HEK293 (cell line): ENCODE data around the gene POLR3A.

Experiments used
- CTCF ChIA-PET: fragments of 350-600 bp; formaldehyde crosslinking; extraction: SDS; loops from one replicate; lab custom pipeline; 2021; ENCODE audit warnings: antibody characterized with exemption; lab: Yijun Ruan, JAX
- POLR2A ChIA-PET: fragments of 300-600 bp; formaldehyde crosslinking; extraction: SDS; loops from one replicate; lab custom pipeline; 2020; ENCODE audit warnings: antibody characterized with exemption, inconsistent platforms; lab: Yijun Ruan, JAX
- H3K27ac ChIP-seq: fragments of 200-500 bp; sonication (Bioruptor generic); 2 replicates; pipeline ENCODE4 v1.5.1; 2014; ENCODE audit warnings: low read depth, low read length, control low read depth, inconsistent platforms; ENCODE audit errors: extremely low read depth
- H3K36me3 ChIP-seq, 2 experiments: fragments of 200-500 bp in 1 of 2; sonication (Bioruptor generic) in 1 of 2; 1 replicate in 1 of 2; 2 replicates in 1 of 2; pipeline ENCODE4 v1.5.1; 2014 to 2017; ENCODE audit warnings: inconsistent platforms in 2 of 2, low read length in 2 of 2; ENCODE audit not compliant: control insufficient read depth in 2 of 2, insufficient read depth in 1 of 2
- H3K4me1 ChIP-seq: fragments of 200-500 bp; sonication (Bioruptor generic); 2 replicates; pipeline ENCODE4 v1.5.1; 2014; ENCODE audit warnings: mild to moderate bottlenecking, low read length, inconsistent platforms; ENCODE audit not compliant: control insufficient read depth, insufficient read depth
- H3K4me3 ChIP-seq: 2 replicates; pipeline ENCODE4 v1.5.1; 2011; ENCODE audit warnings: low read depth, mild to moderate bottlenecking, control low read depth, low read length, moderate library complexity
- H3K9me3 ChIP-seq: fragments of 200-500 bp; sonication (Bioruptor generic); 2 replicates; pipeline ENCODE4 v1.5.1; 2014; ENCODE audit warnings: low read depth, low read length, inconsistent platforms; ENCODE audit not compliant: control insufficient read depth, insufficient read depth
- EGR2 ChIP-seq: fragments of 450-650 bp; formaldehyde crosslinking; IDR thresholded peaks from 2 replicates; pipeline ENCODE4 v1.5.1; 2016; ENCODE audit warnings: low read depth, missing biosample characterization, missing genetic modification characterization
- GLI4 ChIP-seq: fragments of 450-650 bp; formaldehyde crosslinking; IDR thresholded peaks from 2 replicates; pipeline ENCODE4 v1.5.1; 2016; ENCODE audit warnings: missing biosample characterization, missing genetic modification characterization
- HIC1 ChIP-seq: fragments of 450-650 bp; formaldehyde crosslinking; IDR thresholded peaks from 2 replicates; pipeline ENCODE4 v1.5.1; 2016; ENCODE audit warnings: missing biosample characterization, missing genetic modification characterization
- KLF17 ChIP-seq: fragments of 450-650 bp; formaldehyde crosslinking; IDR thresholded peaks from 2 replicates; pipeline ENCODE4 v1.5.1; 2016; ENCODE audit warnings: missing biosample characterization, missing genetic modification characterization
- OSR2 ChIP-seq: fragments of 450-650 bp; formaldehyde crosslinking; IDR thresholded peaks from 2 replicates; pipeline ENCODE4 v1.5.1; 2016; ENCODE audit warnings: missing biosample characterization, missing genetic modification characterization
- PRDM4 ChIP-seq: fragments of 450-650 bp; formaldehyde crosslinking; IDR thresholded peaks from 2 replicates; pipeline ENCODE4 v1.5.1; 2017; ENCODE audit warnings: missing biosample characterization, missing genetic modification characterization
- REPIN1 ChIP-seq: fragments of 450-650 bp; formaldehyde crosslinking; IDR thresholded peaks from 2 replicates; pipeline ENCODE4 v1.5.1; 2017; ENCODE audit warnings: missing biosample characterization, missing genetic modification characterization, low read depth
- ZFHX2 ChIP-seq: fragments of 450-650 bp; formaldehyde crosslinking; conservative IDR thresholded peaks from 2 replicates; pipeline ENCODE4 v1.5.1; 2016; ENCODE audit warnings: missing biosample characterization, missing genetic modification characterization
- ZNF121 ChIP-seq: fragments of 450-650 bp; formaldehyde crosslinking; IDR thresholded peaks from 2 replicates; pipeline ENCODE4 v1.5.1; 2016; ENCODE audit warnings: missing biosample characterization, missing genetic modification characterization
- ZNF18 ChIP-seq: fragments of 450-650 bp; formaldehyde crosslinking; IDR thresholded peaks from 2 replicates; pipeline ENCODE4 v1.5.1; 2016; ENCODE audit warnings: missing biosample characterization, missing genetic modification characterization
- ZNF202 ChIP-seq: fragments of 450-650 bp; formaldehyde crosslinking; IDR thresholded peaks from 2 replicates; pipeline ENCODE4 v1.5.1; 2016; ENCODE audit warnings: missing biosample characterization, missing genetic modification characterization, borderline replicate concordance
- ZNF248 ChIP-seq: fragments of 450-650 bp; formaldehyde crosslinking; IDR thresholded peaks from 2 replicates; pipeline ENCODE4 v1.5.1; 2017; ENCODE audit warnings: missing biosample characterization, missing genetic modification characterization
- ZNF416 ChIP-seq: fragments of 450-650 bp; formaldehyde crosslinking; IDR thresholded peaks from 2 replicates; pipeline ENCODE4 v1.5.1; 2016; ENCODE audit warnings: missing biosample characterization, missing genetic modification characterization
- ZNF549 ChIP-seq: fragments of 450-650 bp; IDR thresholded peaks from 2 replicates; pipeline ENCODE4 v1.5.1; 2018; ENCODE audit warnings: missing biosample characterization, missing genetic modification characterization, mild to moderate bottlenecking, inconsistent platforms, moderate library complexity
- ZNF701 ChIP-seq: fragments of 450-650 bp; formaldehyde crosslinking; IDR thresholded peaks from 2 replicates; pipeline ENCODE4 v1.5.1; 2016; ENCODE audit warnings: missing biosample characterization, missing genetic modification characterization
- ZNF843 ChIP-seq: fragments of 450-650 bp; formaldehyde crosslinking; IDR thresholded peaks from 2 replicates; pipeline ENCODE4 v1.5.1; 2016; ENCODE audit warnings: missing biosample characterization, missing genetic modification characterization

POLR3A gene

GRCh38 chr10:78002541-78003288 lies 26.6 kb downstream of the POLR3A start:
- TF ChIP-seq ZNF121 (tag by site-specific recombination), result peak; percentile 64; the same call in 1 of the 2 replicates
- TF ChIP-seq OSR2 (tag by site-specific recombination), result no peak
- no peaks in the 10 kb centered on the region for H3K9me3 ChIP-seq
- H3K36me3 ChIP-seq, result peaks cover 54 to 83% of the 10 kb centered on the region in 2 experiments
- H3K27ac ChIP-seq, result no peak overlapping the region
- no peak overlapping the region for H3K4me3 ChIP-seq
- 0 out of 2 replicates have a peak, but pooled peaks cover 3% of the 10 kb centered on the region for H3K4me1 ChIP-seq
- ChIA-PET POLR2A (no interaction called here), CTCF (interaction anchor here (1.2 kb wide), 3 partner anchors 113 to 156 kb away, joined by 3 to 4 read pairs (median 3); no protein-coding TSS in a partner anchor)

GRCh38 chr10:78000956-78001472 lies 28.3 kb downstream of the POLR3A start:
- Histone ChIP-seq H3K9me3 (no peaks in the 10 kb centered on the region), H3K4me1 (0 out of 2 replicates have a peak, but pooled peaks cover 3% of the 10 kb centered on the region), H3K4me3 (no peak overlapping the region), H3K36me3 (peaks cover 37 to 69% of the 10 kb centered on the region in 2 experiments), H3K27ac (no peak overlapping the region)
- POLR2A ChIA-PET, result no interaction called here
- TF ChIP-seq EGR2 (tag by site-specific recombination) (peak; percentile 58), ZNF843 (tag by site-specific recombination) (no peak), ZFHX2 (tag by site-specific recombination) (0 out of 2 replicates have a peak, but pooled peaks have one; percentile 29)
- CTCF ChIA-PET, result no interaction called here

GRCh38 chr10:78000206-78000605 lies 29.1 kb downstream of the POLR3A start:
- ChIA-PET POLR2A (no interaction called here), CTCF (no interaction called here)
- Histone ChIP-seq H3K4me1 (0 out of 2 replicates have a peak, but pooled peaks cover 3% of the 10 kb centered on the region), H3K9me3 (no peaks in the 10 kb centered on the region), H3K4me3 (no peak overlapping the region), H3K36me3 (peaks cover 34 to 61% of the 10 kb centered on the region in 2 experiments), H3K27ac (no peak overlapping the region)
- TF ChIP-seq ZNF248 (tag by site-specific recombination) (no peak), ZNF416 (no peak), KLF17 (tag by site-specific recombination) (no peak), ZNF549 (tag by site-specific recombination) (no peak), ZNF701 (no peak), ZNF18 (tag by site-specific recombination) (no peak), ZNF202 (tag by site-specific recombination) (no peak), HIC1 (no peak), ZNF121 (tag by site-specific recombination) (no peak), PRDM4 (no peak), REPIN1 (tag by site-specific recombination) (no peak), GLI4 (tag by site-specific recombination) (no peak)
